ENCODE data around the gene MAPRE2. TPM values are rescaled to one million over a fixed set of nuclear protein-coding genes. Genes with fewer than 3 reads are reported as not detected.

The MAPRE2 gene
- total RNA-seq, 3 donors from 2014 or later, result 38.3 to 41.7 (median 38.4) TPM

- peaks cover 33% of the 10 kb centered on the region for H3K36me3 Mint-ChIP-seq (ENCODE audit: insufficient read depth)
- no peak for ATAC-seq
- no peaks in the 10 kb centered on the region for H3K9me3 Mint-ChIP-seq
- H3K4me1 Mint-ChIP-seq (ENCODE audit: low read depth), result peaks cover 43% of the 10 kb centered on the region
- DNase-seq, result no peak
- no peak overlapping the region for H3K4me3 Mint-ChIP-seq
- H3K27me3 Mint-ChIP-seq (ENCODE audit: low read depth), result no peaks in the 10 kb centered on the region
Observed at GRCh38 chr18:35084494-35085449, 43.6 kb downstream of the MAPRE2 start.

- Mint-ChIP-seq H3K27me3 (ENCODE audit: low read depth) (no peaks in the 10 kb centered on the region), H3K4me1 (ENCODE audit: low read depth) (peaks cover 46% of the 10 kb centered on the region), H3K9me3 (no peaks in the 10 kb centered on the region), H3K4me3 (no peak overlapping the region), H3K36me3 (ENCODE audit: insufficient read depth) (peaks cover 34% of the 10 kb centered on the region)
- ATAC-seq, result no peak
- DNase-seq, result no peak
Observed at GRCh38 chr18:35085450-35086380, 44.5 kb downstream of the MAPRE2 start.

GRCh38 chr18:35086704-35087103 is 45.5 kb downstream of the MAPRE2 start:
- ATAC-seq, result no peak
- Mint-ChIP-seq H3K4me3 (no peak overlapping the region), H3K36me3 (ENCODE audit: insufficient read depth) (peaks cover 28% of the 10 kb centered on the region), H3K27me3 (ENCODE audit: low read depth) (no peaks in the 10 kb centered on the region), H3K9me3 (no peaks in the 10 kb centered on the region), H3K4me1 (ENCODE audit: low read depth) (peaks cover 43% of the 10 kb centered on the region)
- DNase-seq, result no peak

- H3K27me3 Mint-ChIP-seq (ENCODE audit: low read depth), result no peaks in the 10 kb centered on the region
- H3K4me1 Mint-ChIP-seq (ENCODE audit: low read depth), result peaks cover 42% of the 10 kb centered on the region
- no peak for DNase-seq
- ATAC-seq, result no peak
- H3K4me3 Mint-ChIP-seq, result no peak overlapping the region
- H3K9me3 Mint-ChIP-seq, result no peaks in the 10 kb centered on the region
- H3K36me3 Mint-ChIP-seq (ENCODE audit: insufficient read depth), result peaks cover 32% of the 10 kb centered on the region
Observed at GRCh38 chr18:35087726-35088125, 46.5 kb downstream of the MAPRE2 start.

DNA sequence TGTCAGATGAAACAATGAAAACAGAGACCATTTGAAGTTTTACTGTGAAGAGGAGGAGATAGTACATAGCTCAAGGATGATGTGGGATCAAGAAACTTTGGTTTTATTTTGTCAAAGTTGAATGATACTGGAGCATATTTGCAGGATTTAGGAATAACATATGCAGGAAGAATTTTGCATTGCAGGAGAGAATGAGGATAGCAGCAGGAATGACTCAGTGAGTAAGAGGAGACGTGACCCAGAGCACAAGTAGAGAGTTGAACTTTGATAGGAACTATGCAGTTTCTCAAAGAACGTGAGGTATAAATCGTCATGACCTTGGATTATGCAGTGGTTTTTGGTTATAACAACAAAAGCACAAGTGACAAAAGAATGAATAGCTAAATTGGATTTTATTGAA is 47.7 kb downstream of the MAPRE2 start:
- no peak overlapping the region for H3K4me3 Mint-ChIP-seq
- H3K4me1 Mint-ChIP-seq (ENCODE audit: low read depth), result peaks cover 46% of the 10 kb centered on the region
- H3K36me3 Mint-ChIP-seq (ENCODE audit: insufficient read depth), result peaks cover 32% of the 10 kb centered on the region
- no peaks in the 10 kb centered on the region for H3K9me3 Mint-ChIP-seq
- ATAC-seq (no peak), DNase-seq (no peak)
- no peaks in the 10 kb centered on the region for H3K27me3 Mint-ChIP-seq (ENCODE audit: low read depth)

DNA sequence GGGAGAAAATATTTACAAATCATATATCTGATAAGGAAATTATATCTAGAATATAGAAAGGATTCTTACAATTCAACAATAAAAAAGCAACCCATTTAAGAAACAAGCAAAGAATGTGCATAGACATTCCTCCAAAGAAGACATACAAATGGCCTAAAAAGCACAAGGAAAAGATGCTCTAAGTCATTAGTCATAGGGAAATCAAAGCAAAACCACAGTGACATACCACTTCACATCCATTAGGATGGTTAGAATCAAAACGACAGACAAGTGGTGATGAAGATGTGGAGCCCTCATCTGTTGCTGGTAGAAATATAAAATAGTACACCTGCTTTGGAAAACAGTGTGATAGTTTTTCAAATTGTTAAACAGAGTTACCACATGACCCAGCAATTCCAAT is 48.2 kb downstream of the MAPRE2 start:
- Mint-ChIP-seq H3K9me3 (no peaks in the 10 kb centered on the region), H3K4me3 (no peak overlapping the region), H3K27me3 (ENCODE audit: low read depth) (no peaks in the 10 kb centered on the region), H3K4me1 (ENCODE audit: low read depth) (peaks cover 46% of the 10 kb centered on the region), H3K36me3 (ENCODE audit: insufficient read depth) (peaks cover 32% of the 10 kb centered on the region)
- DNase-seq (no peak), ATAC-seq (no peak)

DNA sequence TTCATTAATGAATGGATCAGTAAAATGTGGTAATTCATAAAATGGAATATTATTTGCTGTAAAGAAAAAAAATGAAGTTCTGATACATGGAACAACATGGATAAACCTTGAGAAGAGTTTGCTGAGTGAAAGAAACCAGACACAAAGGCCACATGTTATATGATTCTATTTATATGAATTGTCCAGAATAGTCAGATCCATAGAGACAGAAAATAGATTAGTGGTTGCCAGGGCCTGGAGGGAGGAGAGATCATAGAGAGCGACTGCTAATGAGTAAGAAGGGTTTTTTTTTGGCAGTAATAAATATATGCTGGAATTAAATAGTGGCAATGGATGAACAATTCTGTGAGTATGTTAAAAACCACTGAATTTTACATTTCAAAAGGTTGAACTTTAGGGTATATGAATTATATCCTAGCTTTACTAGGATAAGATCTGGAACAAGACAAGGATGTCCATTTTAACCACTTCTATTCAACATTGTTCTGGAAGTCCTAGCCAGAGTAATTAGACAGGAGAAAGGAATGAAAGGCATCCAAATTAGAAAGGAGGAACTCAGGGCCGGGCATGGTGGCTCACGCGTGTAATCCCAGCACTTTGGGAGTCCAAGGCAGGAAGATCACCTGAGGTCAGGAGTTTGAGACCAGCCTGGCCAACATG is 48.8 kb downstream of the MAPRE2 start:
- ATAC-seq, result no peak
- no peak for DNase-seq
- no peak overlapping the region for H3K4me3 Mint-ChIP-seq
- no peaks in the 10 kb centered on the region for H3K9me3 Mint-ChIP-seq
- peaks cover 33% of the 10 kb centered on the region for H3K36me3 Mint-ChIP-seq (ENCODE audit: insufficient read depth)
- H3K27me3 Mint-ChIP-seq (ENCODE audit: low read depth), result no peaks in the 10 kb centered on the region
- peaks cover 43% of the 10 kb centered on the region for H3K4me1 Mint-ChIP-seq (ENCODE audit: low read depth)

- Mint-ChIP-seq H3K27me3 (ENCODE audit: low read depth) (no peaks in the 10 kb centered on the region), H3K4me1 (ENCODE audit: low read depth) (peaks cover 50% of the 10 kb centered on the region), H3K4me3 (no peak overlapping the region), H3K9me3 (no peaks in the 10 kb centered on the region), H3K36me3 (ENCODE audit: insufficient read depth) (peaks cover 40% of the 10 kb centered on the region)
- DNase-seq (no peak), ATAC-seq (no peak)
Observed at GRCh38 chr18:35091841-35092240, 50.6 kb downstream of the MAPRE2 start.

DNA sequence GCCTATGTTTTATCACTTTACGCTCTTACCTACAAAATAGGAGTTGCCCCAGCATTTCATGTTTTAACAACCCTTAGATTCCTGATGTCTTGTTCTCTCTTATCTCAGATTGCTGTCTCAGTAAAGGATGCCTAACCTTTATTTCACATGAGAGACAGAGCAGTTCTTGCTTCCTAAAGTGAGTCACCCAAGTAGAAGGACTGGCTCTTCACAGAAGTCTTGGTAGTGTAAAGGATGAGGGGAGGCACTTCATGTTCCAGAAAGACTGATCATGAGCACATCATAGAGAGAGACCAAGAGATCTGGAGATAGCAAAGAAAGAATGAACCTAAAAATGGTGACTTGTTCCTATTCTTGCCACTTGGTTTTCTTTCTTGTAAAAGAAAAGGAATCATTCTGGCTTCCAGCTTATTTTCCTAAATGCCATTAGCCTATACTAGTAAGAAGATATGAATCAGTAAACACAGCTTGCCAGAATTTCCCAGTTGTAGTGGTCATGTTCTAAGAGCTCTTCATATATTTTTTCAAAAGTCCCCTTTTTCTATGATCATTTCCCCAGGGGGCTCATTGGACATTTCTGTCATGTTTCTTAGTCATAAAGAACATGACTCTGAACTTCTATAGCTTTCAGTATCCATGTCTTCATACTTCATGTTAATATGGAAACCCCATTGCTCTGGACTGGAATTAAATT is 54.9 kb downstream of the MAPRE2 start:
- H3K27me3 Mint-ChIP-seq (ENCODE audit: low read depth), result no peaks in the 10 kb centered on the region
- peaks cover 42% of the 10 kb centered on the region for H3K4me1 Mint-ChIP-seq (ENCODE audit: low read depth)
- no peak for DNase-seq
- H3K36me3 Mint-ChIP-seq (ENCODE audit: insufficient read depth), result peaks cover 36% of the 10 kb centered on the region
- no peak overlapping the region for H3K4me3 Mint-ChIP-seq
- ATAC-seq, result peak; percentile 82 to 83
- no peaks in the 10 kb centered on the region for H3K9me3 Mint-ChIP-seq

DNA sequence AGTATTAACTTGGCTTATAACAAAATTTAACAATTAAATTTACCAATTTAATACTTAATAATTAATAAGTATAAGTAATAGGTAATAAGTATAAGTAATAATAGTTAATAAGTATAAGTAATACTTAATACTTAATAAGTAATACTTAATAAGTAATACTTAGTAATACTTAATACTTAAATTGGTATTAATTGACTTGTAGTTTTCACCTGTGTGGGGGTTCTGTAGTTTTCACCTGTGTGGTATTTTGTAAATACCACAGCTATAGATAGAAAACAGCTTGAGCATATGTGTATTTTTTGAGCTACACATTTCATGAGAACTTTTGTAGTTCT is 55.4 kb downstream of the MAPRE2 start:
- Mint-ChIP-seq H3K36me3 (ENCODE audit: insufficient read depth) (peaks cover 40% of the 10 kb centered on the region), H3K4me3 (no peak overlapping the region), H3K9me3 (no peaks in the 10 kb centered on the region), H3K4me1 (ENCODE audit: low read depth) (peaks cover 45% of the 10 kb centered on the region), H3K27me3 (ENCODE audit: low read depth) (no peaks in the 10 kb centered on the region)
- ATAC-seq, result no peak
- no peak for DNase-seq

DNA sequence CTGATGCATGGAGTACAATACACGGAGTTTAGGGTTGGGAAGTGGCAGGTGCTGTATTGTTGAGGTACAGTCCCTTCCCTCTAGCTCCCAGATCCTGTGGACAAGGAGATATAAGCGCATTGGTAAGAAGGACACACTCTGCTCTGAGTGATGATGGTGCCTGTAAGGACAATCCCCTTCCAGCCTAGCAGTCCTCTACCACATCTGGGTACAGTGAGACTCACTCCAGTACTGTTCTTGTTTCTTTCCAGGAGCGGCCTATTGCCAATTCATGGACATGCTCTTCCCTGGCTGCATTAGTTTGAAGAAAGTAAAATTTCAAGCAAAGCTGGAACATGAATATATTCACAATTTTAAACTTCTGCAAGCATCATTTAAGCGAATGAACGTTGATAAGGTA is 56.0 kb downstream of the MAPRE2 start:
- no peak for DNase-seq
- peaks cover 47% of the 10 kb centered on the region for H3K4me1 Mint-ChIP-seq (ENCODE audit: low read depth)
- peaks cover 44% of the 10 kb centered on the region for H3K36me3 Mint-ChIP-seq (ENCODE audit: insufficient read depth)
- no peaks in the 10 kb centered on the region for H3K27me3 Mint-ChIP-seq (ENCODE audit: low read depth)
- no peak for ATAC-seq
- no peaks in the 10 kb centered on the region for H3K9me3 Mint-ChIP-seq
- no peak overlapping the region for H3K4me3 Mint-ChIP-seq

- H3K4me1 Mint-ChIP-seq (ENCODE audit: low read depth), result peaks cover 42% of the 10 kb centered on the region
- H3K27me3 Mint-ChIP-seq (ENCODE audit: low read depth), result no peaks in the 10 kb centered on the region
- H3K36me3 Mint-ChIP-seq (ENCODE audit: insufficient read depth), result peaks cover 43% of the 10 kb centered on the region
- no peak for DNase-seq
- ATAC-seq, result no peak
- H3K9me3 Mint-ChIP-seq, result no peaks in the 10 kb centered on the region
- no peak overlapping the region for H3K4me3 Mint-ChIP-seq
Observed at GRCh38 chr18:35097763-35098162, 56.5 kb downstream of the MAPRE2 start.

- Mint-ChIP-seq H3K4me1 (ENCODE audit: low read depth) (peaks cover 33% of the 10 kb centered on the region), H3K27me3 (ENCODE audit: low read depth) (no peaks in the 10 kb centered on the region), H3K4me3 (no peak overlapping the region), H3K36me3 (ENCODE audit: insufficient read depth) (peaks cover 41% of the 10 kb centered on the region), H3K9me3 (no peaks in the 10 kb centered on the region)
- ATAC-seq, result no peak
- no peak for DNase-seq
Observed at GRCh38 chr18:35099911-35100310, 58.7 kb downstream of the MAPRE2 start.

Data from activated T-cell treated with anti-CD3 and anti-CD28 coated beads, Interleukin-2, amount 50 U/mL, for 4 hours (primary cell).